ENCODE results near the gene ZNF407. TPM values are rescaled to one million over a fixed set of nuclear protein-coding genes. Genes with fewer than 3 reads are reported as not detected.

ZNF407 gene
- total and polyA plus RNA-seq, 12 donors = 2.5 to 20.2 (median 8.4) TPM

- no peak for DNase-seq
- Histone ChIP-seq H3K4me3 (no peak overlapping the region), H3K9me3 (replicated peaks in 1 of 3) (no peaks in the 10 kb centered on the region), H3K36me3 (replicated peaks in 1 of 2) (no peaks in the 10 kb centered on the region), H3K27me3 (no peaks in the 10 kb centered on the region), H3K4me1 (replicated peaks in 1 of 2) (no peaks in the 10 kb centered on the region), H3K27ac (no peak overlapping the region)
- intact Hi-C loops (cut with DNase I) = no loop called here
- 86 to 99% (median 93%) methylated on average over 6 of the region's 6 CpGs for WGBS, 4 donors
- TF ChIP-seq CTCF (IDR thresholded peaks at IDR 0.05) = no peak
- TF ChIP-seq POLR2A (IDR thresholded peaks at IDR 0.05) = no peak
Measured at GRCh38 chr18:74936343-74936742, 338.7 kb downstream of the ZNF407 start.

- Histone ChIP-seq H3K9me3 (replicated peaks in 1 of 3) (no peaks in the 10 kb centered on the region), H3K36me3 (replicated peaks in 1 of 2) (no peaks in the 10 kb centered on the region), H3K4me3 (no peak overlapping the region), H3K27ac (no peak overlapping the region), H3K4me1 (replicated peaks in 1 of 2) (no peaks in the 10 kb centered on the region), H3K27me3 (no peaks in the 10 kb centered on the region)
- WGBS, 4 donors = 88 to 100% (median 98%) methylated on average over 1 of the region's 1 CpG
- DNase-seq = no peak
- intact Hi-C loops (cut with DNase I) = no loop called here
- TF ChIP-seq CTCF (IDR thresholded peaks at IDR 0.05) (no peak), POLR2A (IDR thresholded peaks at IDR 0.05) (no peak)
Measured at GRCh38 chr18:74937291-74937690, 339.6 kb downstream of the ZNF407 start.

GRCh38 chr18:74940856-74941255 is 343.2 kb downstream of the ZNF407 start:
- Histone ChIP-seq H3K36me3 (replicated peaks in 1 of 2) (no peaks in the 10 kb centered on the region), H3K27ac (no peak overlapping the region), H3K9me3 (replicated peaks in 1 of 3) (no peaks in the 10 kb centered on the region), H3K4me1 (replicated peaks in 1 of 2) (no peaks in the 10 kb centered on the region), H3K4me3 (no peak overlapping the region), H3K27me3 (no peaks in the 10 kb centered on the region)
- TF ChIP-seq POLR2A (IDR thresholded peaks at IDR 0.05) (no peak), CTCF (IDR thresholded peaks at IDR 0.05) (no peak)
- WGBS, 4 donors = 90 to 97% (median 94%) methylated on average over 5 of the region's 5 CpGs
- DNase-seq = no peak
- intact Hi-C loops (cut with DNase I) = no loop called here

- WGBS, 4 donors = 91 to 96% (median 93%) methylated on average over 9 of the region's 9 CpGs
- no peaks in the 10 kb centered on the region for H3K27me3 ChIP-seq
Measured at GRCh38 chr18:74942319-74942910, 344.7 kb downstream of the ZNF407 start.

More at GRCh38 chr18:74942319-74942910, 344.7 kb downstream of the ZNF407 start:
- intact Hi-C loops (cut with DNase I) = no loop called here
- Histone ChIP-seq H3K4me3 (no peak overlapping the region), H3K27ac (no peak overlapping the region), H3K4me1 (replicated peaks in 1 of 2) (no peaks in the 10 kb centered on the region), H3K36me3 (replicated peaks in 1 of 2) (no peaks in the 10 kb centered on the region), H3K9me3 (replicated peaks in 1 of 3) (no peaks in the 10 kb centered on the region)
- no peak for DNase-seq
- TF ChIP-seq CTCF (IDR thresholded peaks at IDR 0.05) (no peak), POLR2A (IDR thresholded peaks at IDR 0.05) (no peak)

All from adrenal gland (tissue), 12 donors.